NCI-H1694 treated with DMSO at 0.1 percent for 48 hours (cell line): ENCODE data around the gene MCRIP1.

Experiments
- DNase-seq: peaks from one replicate; lab custom pipeline; 2025; lab: John Stamatoyannopoulos, UW

Gene MCRIP1

DNA sequence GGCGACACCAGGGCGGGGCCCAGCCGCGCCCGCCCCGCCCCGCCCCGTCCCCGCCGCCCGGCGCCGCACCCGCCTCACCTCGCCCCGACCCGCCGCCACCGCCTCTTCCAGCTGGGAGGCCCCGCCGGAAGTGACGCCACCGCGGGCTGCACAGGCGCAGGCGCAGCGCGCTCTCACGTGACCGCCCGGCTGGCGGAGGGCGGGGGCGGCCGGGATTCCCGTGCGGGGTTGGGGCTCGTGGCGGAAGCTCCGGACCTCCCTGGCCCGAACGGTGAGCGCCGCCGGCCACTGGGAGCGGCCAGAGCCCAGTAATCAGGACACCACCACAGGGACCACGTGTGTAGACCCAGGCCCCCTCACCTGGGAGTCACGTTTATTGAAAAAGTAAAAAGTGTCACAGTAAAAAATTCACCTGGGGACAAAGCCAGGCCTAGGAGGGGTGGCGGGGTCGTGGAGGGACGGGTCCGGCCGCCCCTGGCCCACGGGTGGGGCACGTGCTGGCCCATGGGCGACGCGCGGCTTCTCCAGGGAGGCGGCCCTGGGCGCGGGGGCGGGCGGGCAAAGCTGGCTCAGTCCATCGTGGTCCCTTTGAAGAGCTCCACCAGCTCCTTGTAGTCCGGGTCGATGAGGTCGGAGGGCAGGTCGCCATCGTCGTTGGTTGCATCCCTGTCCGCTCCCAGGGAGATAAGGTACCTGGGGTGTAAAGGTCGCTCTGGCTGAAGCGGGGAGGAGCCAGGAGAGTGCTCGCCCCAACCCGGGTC lies at the start of gene MCRIP1:
MCRIP1 (minus strand) TSS at position 132 of the 761 bp plus-strand sequence. CDS start 8,785 bp downstream, outside the sequence.
- DNase-seq: peak; percentile 81

DNA sequence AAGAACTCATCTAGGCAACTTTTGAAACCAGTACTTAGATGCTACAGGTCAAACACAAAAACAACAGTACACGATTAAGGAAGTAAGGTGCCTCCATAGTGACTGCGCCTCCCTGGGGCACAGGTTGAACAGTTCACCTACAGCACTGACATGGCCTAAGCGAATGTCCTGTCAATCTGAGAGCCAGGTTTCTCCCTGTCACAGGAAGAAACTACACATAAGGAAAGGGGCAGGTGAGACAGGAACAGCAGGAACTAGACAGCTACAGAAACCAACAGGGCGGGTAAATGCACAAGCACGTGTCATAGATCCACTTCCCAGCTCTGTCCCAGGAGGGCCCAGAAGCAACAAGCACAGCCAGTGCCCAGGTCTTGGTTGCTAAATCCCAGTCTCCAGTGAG lies 46.0 kb upstream of the MCRIP1 start:
- DNase-seq: no peak

- DNase-seq: no peak
Measured at GRCh38 chr17:81878294-81878693, 45.2 kb upstream of the MCRIP1 start.

DNA sequence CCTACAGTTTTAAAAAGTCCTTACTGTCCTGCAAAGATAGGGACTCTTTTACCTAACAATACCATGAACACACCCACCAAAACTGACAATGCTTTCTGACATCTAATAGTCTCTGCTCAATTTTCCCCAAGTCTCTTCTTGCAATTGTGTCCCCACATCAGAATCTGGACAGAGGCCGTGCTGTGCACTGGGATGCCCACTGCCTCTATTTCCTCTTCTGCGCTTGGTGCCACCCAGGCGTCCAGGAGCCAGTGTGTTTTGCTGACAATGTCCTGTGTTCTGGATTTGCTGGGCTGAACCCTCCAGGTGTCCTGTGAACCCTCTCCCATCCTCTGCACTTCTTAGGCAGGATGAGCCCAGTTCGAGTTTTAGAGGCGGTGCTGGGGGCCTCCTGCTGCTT lies 44.5 kb upstream of the MCRIP1 start:
- no peak for DNase-seq

GRCh38 chr17:81871387-81872230 lies 38.5 kb upstream of the MCRIP1 start:
- peak; percentile 77 for DNase-seq

GRCh38 chr17:81870981-81871386 lies 37.9 kb upstream of the MCRIP1 start, which contains the start of gene ARHGDIA:
Gene ARHGDIA, minus strand, starts transcription at chr17:81871337. Its CDS starts 1,407 bp downstream, at chr17:81869930.
- no peak for DNase-seq

GRCh38 chr17:81870131-81870980 lies 37.3 kb upstream of the MCRIP1 start:
- peak; percentile 45 for DNase-seq

- DNase-seq: no peak
Measured at GRCh38 chr17:81869221-81870130, 36.4 kb upstream of the MCRIP1 start.

- DNase-seq: no peak
Measured at GRCh38 chr17:81868674-81869220, 35.7 kb upstream of the MCRIP1 start.

- no peak for DNase-seq
Measured at GRCh38 chr17:81867991-81868673, 35.0 kb upstream of the MCRIP1 start.

DNA sequence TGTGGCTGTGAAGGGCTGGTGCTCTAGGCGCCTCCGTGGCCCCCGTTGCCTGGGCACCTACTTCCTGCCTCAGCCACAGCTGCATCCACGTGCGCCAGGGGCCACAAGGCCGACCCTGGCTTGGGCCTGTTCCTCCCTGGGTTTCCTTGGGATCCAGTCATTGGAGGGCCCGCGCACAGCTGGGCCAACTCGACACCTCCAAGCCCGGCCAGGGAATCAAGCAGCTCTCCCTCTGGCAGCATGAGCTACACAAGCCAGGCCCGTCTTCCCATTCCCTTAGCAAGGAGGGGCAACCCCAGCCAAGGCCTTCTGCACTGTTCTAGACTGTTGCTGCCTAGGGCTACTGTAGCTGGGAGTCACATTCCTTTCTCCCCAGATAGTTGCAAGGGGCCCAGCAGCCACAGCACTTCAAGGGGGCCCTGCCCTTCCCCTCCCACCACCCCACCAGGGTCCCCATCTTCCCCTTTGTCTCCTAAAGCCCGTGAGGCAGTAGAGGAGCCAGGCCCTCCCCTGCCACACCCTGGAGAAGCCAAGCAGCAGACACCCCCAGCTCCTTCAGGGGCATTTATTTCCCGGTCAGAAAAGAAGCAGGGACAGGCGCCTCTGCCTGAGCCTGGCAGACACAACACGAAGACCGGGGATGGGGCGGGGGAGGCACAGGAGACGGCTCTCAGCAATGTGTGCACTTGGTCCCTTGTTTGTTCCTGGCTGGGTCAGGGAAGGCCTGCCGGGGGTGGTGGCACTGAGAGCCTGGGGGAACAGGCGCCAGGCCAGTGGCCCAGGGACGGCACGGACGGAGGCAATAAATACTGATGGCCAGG lies 34.3 kb upstream of the MCRIP1 start:
- DNase-seq: no peak

GRCh38 chr17:81866440-81867169 lies 33.5 kb upstream of the MCRIP1 start:
- DNase-seq: no peak

DNA sequence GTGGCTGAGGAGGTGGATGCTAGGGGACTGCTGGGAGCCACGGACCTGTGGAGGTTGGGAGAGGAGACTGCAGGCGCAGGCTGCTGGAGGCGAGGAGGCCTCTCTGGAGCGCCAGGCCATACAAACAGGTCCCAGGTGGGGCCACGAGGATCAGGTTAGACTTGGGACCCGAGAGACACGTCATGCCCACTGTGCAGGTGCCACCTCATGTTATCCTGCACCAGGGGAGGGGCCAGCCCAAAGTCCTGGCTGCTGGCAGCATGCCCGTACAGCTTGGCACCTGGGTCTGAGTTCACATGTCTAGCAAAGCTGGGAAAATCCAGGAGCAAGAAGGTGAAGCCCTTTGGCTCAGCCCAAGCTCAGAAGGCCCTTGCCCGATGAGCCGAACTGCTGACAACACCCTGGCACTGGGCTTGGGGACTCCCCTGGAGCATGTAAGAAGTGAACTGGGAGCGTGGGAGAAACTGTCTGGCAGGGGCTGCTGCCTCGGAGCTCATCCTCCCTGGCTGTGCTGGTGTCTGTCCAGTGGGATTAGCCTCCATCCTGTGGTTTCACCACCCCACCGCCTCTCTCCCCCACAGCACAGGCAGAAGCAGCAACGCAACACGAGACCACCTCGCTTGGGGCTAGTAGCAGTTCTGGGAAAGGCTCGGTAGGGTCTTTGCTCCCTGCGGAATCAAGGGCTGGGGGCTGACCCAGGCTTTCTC lies 32.8 kb upstream of the MCRIP1 start:
- no peak for DNase-seq

- DNase-seq: no peak
Measured at GRCh38 chr17:81865358-81865732, 32.3 kb upstream of the MCRIP1 start.

DNA sequence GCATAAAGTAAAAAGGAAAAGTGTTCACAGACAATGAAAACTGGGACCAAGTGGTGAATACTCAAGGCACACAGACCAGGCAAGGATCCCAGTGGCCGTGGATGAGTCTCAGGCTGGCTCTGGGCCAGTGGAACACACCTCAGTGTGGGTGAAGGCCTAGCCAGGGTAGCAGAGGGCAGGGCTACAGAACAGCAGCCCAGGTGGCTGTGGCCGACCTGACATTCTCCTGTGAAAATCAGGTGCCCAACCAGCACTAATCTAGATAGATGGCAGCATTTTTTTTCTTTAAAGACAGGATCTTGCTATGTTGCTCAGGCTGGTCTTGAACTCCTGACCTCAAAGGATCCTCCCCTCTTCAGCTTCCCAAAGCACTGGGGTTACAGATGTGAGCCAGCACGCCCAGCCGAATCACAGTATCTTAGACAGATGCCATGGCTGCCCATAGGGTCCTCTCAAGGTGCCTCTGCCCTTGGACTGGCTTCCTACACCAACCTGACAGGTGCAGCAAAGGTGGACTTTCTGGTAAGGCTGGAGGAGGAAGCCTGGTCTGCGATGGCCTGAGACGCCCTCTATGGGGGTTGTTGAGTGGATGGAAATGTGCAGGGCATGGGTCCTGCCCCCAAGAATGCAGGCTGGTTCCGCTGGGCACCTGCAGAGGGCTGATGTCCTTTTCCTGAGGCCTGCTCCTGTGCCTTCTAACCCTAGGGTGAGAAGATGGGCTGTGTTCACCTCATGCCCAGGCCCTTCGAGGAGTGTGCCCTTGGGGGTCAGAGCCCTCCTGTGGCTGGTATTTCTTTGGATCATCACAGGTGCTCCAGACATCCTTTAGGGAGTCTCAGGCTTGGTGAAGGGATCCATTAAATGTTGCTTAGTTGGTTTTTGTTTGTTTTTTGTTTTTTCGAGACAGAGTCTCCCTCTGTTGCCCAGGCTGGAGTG lies 31.0 kb upstream of the MCRIP1 start:
- no peak for DNase-seq

- no peak for DNase-seq
Measured at GRCh38 chr17:81863123-81863675, 30.1 kb upstream of the MCRIP1 start.
